Embryonic facial prominence (tissue), 1 donor: ENCODE measurements around the gene GAS7.
A peak's percentile ranks its signal among the peaks of the same experiment; 100 is the strongest.
"Not testable (repeated sequence)": the region's sequence is repeated elsewhere in the genome, so short reads cannot be mapped to it uniquely, and the experiment has no call there.

Source experiments
- DNase-seq: peaks from one replicate; pipeline ENCODE4 v3.0.0-alpha.2; 2016; ENCODE audit errors: extremely low spot score

GAS7 gene

DNA sequence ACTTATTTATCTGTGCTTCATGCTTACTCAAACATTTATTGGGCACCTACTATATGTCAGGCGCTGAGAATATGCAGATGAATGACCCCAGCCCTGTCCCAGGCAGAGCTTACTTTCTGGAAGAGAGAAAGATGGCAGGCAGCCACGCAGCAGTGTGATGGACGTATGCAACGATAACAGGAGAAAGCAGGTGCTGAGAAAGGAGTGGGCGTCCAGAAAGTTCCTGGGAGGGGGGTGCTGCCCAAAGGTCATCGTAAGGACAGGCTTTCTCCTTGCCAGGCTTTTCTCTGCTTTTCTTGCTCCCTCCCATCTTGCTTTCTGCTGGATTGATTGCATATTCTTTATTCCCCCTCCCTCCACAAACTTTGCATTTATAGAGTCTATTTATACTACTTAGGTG lies 124.5 kb downstream of the GAS7 start:
- no peak for DNase-seq

DNA sequence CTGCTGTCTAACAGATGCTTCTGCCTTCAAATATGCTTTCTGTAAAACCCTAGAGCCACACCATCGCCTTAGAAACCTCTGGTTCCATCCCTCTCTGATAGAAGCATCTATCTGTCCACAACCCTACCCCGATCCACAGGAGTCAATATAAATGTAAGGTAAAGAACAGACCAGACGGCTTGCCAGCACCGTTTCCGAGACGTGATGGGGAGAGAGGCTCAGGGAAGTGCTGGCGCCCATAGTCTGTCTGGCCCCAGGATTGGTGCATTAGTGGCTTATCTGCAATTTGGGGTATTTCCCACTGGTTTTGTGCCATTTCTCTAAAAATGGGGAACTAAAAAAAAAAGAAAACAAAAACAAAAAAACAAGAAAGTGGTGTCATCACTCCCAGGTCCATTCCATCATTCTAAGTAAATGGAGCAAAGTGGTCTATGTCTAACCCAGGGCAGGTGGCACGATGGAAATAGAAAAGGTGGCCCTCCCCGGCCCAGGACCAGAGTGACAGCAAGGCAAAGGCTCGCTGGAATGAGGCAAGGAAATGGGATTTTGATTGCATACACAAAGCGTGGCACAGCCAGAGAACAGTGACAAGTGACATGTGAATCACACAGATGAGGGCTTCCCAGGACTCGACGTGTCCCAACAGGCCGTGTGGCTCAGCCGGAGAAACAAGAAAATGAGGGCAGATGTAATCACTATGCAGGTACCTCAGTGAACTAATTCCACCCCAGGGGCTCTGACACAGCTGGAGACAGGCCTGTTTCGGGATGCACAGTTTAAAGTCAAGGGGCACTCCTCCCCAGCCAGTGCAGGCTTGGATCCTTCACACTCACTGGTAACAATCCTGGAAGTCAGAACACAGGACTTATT lies 125.6 kb downstream of the GAS7 start:
- DNase-seq, result no peak

DNA sequence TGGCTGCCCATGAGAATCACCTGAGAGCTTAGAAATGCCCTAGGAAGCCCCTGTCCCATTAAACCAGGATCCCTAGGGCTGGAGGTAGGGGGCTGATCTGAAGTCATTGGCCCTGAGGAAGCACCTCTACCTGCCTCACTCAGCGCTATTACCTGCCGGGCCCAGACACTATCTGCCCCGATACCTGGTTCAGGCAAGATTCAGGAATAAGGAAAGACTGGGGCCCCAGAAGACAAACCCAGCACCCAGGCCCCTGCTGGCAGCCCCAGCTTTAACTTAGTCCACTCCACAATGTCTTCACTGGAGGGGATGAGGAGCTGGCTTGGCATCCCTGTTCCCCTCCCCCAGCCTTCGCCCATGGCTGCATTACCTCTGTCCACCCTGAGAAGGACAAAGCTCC lies 126.3 kb downstream of the GAS7 start:
- no peak for DNase-seq

DNA sequence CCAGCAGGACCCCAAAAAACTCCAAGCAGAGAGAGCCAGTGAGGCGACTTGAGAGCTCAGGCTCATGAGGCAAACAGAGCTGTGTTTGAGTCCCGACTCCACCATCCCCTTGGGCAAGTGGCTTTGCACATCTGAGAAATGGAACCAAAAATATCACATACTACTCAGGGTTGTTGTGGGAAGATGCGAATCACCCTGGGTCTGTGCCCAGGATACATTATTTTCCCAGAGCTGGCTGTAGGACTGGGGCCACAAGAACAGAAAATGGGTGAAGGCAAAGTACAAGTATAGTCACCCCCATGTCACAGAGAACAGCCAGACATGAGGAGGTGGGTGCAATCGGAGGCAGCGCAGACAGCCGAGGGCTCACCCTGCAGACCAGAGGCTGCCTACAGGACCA lies 127.3 kb downstream of the GAS7 start:
- no peak for DNase-seq

DNA sequence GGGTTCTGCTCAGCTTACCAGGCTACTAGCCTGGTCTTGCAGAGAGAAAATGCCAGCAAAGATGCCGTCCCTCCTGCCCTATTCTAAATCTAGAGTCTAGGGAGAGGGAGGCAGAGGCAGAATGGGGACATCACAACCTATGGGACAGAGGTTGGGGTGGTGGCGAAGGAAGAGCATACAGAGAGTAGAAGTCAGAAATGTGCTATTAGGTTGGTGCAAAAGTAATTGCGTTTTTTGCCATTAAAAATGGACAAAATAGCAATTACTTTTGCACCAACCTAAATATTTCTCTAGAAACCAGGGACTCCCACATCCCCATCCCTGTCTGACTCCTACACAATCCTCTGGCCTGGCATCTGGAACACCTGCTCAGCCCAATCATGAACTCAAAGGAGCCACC lies 127.7 kb downstream of the GAS7 start:
- no peak for DNase-seq

DNA sequence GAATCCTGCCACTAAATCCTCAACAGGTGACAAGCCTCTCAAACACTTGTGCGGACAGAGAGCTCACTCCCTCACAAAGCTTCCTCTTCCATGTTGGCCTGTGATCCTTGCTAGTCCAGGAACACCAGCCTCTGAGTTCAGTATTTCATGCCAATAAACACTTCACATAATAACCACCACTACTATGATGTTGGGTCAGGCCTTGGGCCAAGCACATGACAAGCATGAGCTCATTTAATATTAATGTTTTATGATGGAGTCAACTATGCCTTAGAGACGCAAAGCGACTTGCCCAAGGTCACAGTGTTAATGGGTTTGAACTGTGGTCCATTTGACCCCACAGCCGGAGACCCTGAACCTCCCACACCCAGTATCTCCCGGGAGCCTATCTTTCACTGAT lies 129.1 kb downstream of the GAS7 start:
- DNase-seq, result no peak

DNA sequence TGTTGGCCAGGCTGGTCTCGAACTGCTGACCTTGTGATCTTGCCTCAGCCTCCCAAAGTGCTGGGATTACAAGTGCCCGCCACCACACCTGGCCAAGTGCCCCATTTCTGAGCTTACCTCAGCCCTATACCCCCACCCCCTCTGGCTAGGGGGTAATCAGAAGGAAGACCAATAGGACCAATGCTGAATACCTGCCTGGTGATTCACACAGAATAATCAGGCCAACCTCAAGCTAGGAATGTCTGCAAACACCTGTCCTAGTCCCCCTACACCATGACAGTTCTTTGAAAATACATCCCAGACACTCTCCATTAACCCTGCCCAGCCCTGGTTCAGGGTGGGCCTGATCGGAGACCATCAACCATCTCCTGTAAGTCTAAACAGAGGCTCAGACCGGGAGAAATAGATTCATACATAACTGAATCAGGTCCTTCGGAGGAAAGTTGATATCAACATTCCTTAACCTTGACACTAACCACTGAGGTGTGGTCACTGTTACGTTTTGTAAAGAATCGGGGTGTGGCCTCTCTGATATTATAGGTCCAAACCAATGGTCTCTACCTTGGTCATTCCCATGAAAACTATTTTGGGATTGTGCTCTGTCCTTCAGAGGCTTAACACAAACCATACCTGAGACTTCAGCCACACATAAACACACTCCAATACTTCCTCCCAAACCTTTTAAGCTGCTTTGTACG lies 130.8 kb downstream of the GAS7 start:
- no peak for DNase-seq

DNA sequence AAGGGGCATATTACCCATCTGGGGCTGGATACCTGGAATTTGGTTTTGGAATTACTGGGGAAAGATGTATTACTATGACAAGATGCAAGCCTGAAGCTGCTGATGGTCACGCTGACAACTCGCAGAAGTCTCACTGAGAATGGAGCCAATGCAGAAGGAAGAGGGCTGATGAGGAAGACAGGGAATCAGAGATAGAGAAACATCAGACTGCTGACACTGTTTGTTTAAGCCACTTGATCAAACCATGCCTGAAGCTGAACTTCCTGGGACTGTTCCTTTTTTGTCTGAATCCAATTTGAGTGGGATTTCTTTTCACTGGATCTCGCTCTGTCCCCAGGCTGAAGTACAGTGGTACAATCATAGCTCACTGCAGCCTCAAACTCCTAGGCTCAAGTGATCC lies 133.9 kb downstream of the GAS7 start:
- DNase-seq, result no peak

DNA sequence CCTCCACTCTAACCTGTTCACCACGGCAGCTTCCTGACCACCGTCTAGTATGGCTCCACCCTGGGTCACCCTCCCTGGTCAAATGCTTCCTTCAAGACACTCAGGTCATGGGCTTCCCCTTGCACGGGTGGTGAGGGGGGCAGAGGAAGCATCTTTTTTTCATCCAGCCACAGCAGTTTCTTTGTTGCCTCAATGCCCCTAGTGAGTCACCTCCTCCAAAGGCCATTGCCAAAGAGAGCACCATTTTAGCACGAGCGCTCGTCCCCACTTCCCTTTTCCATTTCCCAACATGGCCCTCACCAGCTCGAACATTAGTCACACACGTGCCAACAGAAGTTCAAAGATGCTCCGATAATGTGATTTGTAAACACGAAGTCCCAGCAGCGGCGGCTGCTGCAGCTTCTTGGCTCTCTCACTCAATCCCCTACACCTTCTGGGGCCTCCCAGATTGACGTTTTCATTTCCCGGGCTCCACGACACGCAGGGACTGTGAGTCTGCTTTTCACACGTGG lies 134.6 kb downstream of the GAS7 start:
- no peak for DNase-seq

DNA sequence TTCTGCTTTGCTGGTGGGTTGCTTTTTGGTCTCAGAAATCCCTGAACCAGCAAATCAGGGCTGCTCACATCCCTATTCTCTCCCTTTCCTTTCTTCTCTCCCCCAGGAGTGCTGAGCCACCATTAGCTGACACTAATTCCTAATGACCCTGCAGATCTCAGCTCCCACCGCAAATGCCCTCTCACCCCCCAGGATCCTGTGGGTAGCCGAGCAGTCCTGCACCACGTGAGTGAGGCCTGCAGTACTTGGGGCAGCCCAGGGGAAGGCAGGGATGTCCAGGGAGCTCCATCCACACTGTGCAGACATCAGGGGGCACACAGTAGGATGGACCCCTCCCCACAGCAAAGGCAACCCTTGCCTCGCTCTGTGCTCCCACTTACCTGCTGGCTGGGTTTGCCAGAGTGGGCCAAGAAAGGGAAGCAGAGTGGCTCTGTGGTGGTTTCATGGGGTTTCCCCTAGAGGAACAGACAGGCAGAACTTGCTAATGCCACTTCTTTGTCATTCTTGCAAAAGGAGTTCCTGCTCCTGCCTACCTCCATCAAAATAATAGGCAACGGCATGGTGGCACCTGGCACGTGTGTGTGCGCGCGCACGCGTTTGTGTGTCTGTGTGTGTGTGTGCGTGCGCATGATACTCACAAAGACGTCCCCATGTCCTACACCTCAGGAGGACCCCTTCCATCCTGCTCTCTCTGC lies 135.6 kb downstream of the GAS7 start:
- DNase-seq, result no peak

DNA sequence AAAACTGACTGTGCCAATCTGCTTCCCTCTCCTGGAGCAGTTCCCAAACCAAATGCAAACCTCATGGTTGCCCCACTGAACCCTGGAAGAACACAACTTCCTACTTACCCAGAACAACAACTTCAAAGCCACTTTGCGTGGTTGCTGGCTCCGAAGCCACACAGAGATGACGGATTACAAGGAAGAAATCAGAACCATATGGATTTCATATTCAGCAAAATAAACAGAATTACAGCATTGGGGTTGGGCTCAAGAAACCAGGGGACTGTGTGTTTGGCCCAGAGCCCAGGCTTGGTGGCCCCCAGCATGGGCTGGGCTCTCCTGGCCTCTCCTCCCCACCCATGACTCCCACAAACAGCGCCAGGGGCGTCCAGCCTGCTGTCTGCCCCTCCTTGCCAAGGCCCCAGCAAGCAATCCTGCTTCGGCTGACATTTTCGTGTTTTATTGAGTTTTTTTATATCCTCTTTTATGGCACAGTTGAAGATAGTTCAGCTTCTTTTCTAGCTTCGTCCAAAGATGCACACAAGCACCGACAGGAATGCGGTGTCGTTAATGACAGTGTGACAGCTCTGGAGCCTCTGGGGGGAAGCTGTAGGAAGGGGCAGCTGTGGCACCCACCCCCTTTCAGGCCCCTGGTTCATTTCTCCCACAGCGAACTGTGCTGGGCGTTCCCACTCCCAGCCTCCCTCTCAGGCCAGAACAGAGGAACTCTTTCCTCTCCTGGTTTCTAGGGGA lies 137.1 kb downstream of the GAS7 start:
- peak; percentile 91 for DNase-seq

DNA sequence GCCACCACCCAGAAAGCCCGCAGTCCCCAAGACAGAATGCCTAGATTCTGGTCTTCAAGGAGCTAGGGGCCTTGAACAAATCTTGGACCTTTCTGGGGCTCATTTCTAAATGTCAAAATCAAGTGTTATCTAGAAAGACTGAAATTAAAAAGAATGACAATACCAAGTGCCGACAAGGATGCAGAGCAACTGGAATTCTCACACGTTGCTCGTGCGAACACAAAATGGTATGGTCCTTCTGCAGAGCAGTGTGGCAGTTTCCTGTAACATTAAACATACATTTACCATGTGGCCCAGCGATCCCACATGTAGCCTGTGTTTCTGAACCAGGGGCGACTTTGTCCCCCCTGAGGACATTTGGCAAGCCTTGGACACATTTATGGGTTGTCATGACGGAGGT lies 137.9 kb downstream of the GAS7 start:
- DNase-seq, result no peak

DNA sequence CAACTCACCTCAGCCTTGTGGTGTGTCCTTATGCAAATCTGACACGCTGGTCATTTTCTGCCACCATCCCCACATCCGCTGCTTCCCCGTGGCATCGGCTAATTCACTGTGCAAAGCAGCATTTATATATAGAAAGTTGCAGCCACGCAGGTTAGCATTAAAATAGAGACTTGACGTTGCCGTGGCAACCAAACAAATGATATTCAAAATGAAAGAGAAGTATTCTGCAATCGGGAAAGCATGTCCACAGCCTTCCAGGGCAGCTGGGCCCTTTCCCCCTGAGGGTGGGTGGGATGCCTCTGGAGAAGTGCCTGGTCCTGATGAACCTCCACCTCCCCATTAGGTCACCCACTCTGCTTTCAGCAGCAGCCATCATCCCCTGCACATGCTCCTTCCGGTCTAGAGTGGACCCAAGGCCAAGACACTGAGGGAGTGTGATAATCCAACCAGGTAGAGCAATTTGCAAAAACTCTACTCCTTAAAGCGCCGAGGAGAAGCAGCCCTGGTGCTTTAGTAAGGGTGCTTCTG lies 138.7 kb downstream of the GAS7 start:
- peak; percentile 64 for DNase-seq

DNA sequence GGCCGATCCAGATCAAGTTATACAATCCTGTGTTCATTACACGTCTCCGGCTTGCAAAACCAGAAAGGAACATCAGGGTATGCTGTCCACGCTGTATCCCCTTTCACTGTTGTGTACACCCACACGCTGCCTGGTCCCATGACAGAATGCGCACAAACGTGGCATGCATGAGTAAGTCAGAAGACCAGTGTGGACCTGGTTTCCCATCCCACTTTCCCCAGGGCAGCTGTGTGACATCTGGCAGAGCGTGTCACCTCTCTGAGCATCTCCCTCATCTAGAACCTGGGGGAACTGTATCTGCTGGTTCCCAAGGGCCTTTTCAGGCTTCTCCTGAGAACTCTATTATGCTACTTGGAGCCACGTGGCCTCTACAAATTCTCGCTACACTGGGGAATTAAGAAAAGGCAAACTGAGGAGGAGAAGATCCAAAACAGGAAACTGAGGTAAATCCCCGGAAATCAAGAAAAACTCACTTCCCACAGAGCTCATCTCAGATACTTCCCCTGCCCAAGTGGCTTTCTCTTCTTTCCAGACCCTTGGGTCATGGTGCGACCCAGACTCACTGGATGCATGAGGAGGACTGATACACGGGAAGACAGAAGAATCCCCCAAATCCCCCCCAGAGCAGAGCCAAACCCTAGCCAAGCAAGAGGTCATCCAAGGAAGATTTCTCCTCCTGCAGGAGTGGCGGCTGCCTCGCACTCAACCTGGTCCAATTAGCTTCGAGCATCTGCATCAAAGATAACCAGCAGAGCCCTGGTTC lies 139.3 kb downstream of the GAS7 start:
- DNase-seq, result no peak

DNA sequence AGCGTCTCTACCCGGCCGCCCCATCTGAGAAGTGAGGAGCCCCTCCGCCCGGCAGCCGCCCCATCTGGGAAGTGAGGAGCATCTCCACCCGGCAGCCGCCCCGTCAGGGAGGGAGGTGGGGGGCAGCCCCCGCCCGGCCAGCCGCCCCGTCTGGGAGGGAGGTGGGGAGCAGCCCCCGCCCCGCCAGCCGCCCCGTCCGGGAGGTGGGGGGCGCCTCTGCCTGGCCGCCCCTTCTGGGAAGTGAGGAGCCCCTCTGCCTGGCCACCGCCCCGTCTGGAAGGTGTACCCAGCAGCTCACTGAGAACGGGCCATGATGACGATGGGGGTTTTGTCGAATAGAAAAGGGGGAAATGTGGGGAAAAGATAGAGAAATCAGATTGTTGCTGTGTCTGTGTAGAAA lies 140.9 kb downstream of the GAS7 start:
- not testable (repeated sequence) for DNase-seq

DNA sequence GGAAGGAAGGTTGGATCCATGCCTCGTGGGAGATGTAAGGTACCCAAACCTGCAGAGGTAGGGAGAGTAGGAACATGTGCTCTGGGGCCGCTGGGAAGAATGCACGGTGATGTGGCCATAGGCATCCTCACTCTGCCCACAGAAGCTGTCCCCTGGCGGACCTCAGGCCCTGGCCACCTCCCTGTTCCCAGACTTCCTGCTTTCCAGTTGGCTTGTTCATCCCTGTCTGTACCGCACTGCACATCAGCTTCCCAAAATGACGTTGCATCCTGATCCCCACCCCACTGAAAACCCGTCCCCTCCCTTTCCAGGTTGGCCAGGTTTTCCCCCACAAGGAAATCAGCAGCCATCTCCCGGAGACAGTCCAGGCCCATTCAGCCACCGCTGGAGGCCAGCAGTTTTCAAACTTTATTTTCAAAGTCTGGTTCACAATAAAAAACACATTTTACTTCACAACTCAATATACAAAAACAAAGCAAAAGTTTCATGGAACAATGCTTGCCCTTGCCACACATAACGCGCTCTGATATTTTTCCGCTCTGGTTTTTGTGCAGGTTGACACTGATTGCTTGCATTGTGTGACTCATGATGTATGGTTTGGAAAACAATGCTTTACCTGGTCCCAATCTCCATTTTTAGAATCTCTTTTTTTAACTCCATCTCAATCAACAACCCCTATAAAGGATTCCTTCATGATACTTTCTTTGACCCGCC lies 143.0 kb downstream of the GAS7 start:
- DNase-seq, result no peak

DNA sequence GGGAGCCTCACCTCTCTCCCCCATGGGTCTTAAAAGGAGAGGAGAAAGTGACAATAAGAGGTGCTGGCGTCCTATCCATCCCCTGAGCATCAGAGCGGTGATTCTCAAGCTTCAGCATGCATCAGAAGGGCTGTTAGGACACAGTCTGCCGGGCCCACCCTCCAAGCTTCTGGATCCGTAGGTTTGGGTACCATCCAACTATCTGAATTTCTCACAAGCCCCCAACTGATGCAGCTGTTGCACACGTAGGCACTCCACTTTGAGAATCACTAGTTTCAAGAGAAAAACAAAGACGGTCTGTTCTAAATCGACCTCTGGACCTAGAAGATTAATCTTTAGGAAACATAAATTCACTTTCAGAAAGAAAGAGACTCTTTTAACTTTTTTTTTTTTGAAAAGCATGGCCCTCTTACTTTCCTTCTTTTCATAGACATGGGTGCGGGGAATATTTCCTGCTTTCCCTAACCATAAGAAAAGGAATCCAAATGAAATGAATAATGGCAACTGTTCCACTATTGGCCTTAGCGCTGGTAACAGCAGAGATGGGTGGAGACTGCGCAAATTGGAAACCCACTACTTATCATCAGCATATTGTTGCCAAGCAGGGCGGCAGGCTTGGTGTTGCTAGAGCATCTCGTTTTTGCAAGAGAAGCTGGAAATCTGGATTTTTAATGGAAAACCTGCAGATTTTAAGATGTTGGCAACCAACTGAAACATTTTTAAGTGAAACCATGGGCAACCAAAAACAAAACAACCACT lies 144.4 kb downstream of the GAS7 start:
- DNase-seq, result no peak

DNA sequence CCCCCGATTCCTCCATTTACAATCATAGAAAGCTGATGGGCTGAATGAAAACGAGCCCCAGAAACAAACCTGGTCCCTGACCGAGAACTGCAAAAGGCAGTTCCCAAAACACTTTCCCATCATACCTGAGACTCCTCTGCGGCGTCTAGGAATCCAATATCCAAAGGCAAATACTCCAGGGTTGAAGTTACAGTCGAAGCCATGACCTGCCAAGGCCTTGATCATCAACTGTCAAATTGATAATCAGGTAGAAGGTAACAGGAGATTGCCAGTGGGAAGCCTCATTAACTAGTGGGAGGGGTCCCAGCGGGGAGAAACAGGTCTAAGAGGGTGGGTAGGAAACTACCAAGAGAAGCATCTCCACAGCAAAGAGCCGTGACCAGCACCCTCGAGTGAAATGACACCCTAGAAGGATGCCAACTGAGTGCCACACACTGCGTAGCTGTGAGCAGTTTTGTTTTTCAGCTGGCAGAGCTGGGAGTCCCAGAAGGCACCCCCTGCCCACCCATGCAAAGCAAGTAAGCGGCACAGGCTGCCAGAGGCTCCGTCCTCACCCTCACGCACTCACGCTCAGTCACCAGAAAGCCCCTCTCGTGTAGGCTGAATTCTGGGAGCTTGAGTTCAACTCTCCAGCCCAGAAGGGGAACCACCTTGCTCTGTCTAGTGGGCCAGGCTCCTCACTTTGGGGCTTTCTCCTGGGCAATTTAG lies 146.1 kb downstream of the GAS7 start:
- DNase-seq, result no peak

DNA sequence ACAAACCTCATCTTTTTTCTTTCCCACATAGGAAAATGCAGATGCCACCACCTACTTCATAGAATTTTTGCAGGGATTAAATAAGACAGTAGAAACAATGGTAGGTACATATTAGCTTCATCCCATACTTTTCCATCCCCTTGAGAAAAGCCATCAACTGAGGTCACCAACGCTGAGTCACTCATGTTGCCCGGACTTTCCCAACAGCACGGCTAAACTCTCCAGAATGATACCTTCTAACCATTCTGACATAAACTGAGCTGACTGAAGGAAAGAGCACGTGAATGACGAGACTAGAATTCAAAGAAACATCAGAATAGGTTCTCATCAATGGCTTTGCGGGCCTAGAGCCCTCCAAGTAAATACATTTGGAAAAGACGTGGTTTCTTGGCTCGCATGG lies 147.3 kb downstream of the GAS7 start:
- DNase-seq, result no peak
